ENCODE results near the gene AGMO. TPM values are rescaled to one million over a fixed set of nuclear protein-coding genes. Genes with fewer than 3 reads are reported as not detected.

Gene AGMO
- polyA plus RNA-seq, 1 donor (not counting 4 experiments of a cell fraction or from before 2014, with no cell fraction given) = not detected

DNA sequence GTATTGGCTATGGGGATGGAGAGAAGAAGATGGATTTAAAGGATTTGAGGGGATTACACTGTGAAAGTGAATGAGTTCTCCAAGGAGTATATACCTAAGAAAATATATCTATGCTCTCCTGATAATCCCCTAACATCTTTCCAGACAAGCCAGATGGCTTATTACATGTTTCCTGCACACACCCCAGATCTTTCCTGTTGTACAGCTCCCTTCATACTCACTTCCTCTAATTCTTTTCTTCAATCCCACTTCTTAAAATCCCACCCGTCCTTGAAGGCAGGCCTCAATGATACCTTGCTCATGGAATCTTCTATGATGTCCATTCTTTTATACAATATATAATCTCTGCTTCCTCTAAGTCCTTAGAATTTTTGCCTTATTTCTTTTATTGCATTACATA is 342.1 kb downstream of the AGMO start:
- no peaks in the 10 kb centered on the region for H3K9me3 ChIP-seq (ENCODE audit: control insufficient read depth, low read depth, low read length)
- H3K4me1 ChIP-seq (ENCODE audit: control insufficient read depth, extremely low read depth, insufficient read depth, low read length) = no peaks in the 10 kb centered on the region
- FAIRE-seq (no peak), DNase-seq (ENCODE audit: low read depth, low spot score) (no peak)
- dilution Hi-C loops (cut with MboI; ENCODE audit: extremely low pct_ligation_motif_present, low sequenced_read_pairs) = no loop called here
- no peaks in the 10 kb centered on the region for H4K20me1 ChIP-seq (ENCODE audit: control insufficient read depth, extremely low read depth, insufficient read depth, low read length)
- no peak overlapping the region for H3K4me3 ChIP-seq (ENCODE audit: control insufficient read depth in 2 of 3, extremely low read depth in 1 of 3, insufficient read depth in 2 of 3, low read depth in 1 of 3, low read length in 3 of 3)
- H3K27me3 ChIP-seq (ENCODE audit: control insufficient read depth, extremely low read depth, insufficient read depth, low read length) = no peaks in the 10 kb centered on the region
- no peaks in the 10 kb centered on the region for H3K9me1 ChIP-seq (ENCODE audit: control insufficient read depth, extremely low read depth, insufficient read depth, low read length)
- no peak overlapping the region for H3K27ac ChIP-seq (ENCODE audit: control insufficient read depth, insufficient read depth, low read length)
- no peaks in the 10 kb centered on the region for H3K79me2 ChIP-seq (ENCODE audit: control insufficient read depth, insufficient read depth, low read length)
- TF ChIP-seq, protein P1, sequence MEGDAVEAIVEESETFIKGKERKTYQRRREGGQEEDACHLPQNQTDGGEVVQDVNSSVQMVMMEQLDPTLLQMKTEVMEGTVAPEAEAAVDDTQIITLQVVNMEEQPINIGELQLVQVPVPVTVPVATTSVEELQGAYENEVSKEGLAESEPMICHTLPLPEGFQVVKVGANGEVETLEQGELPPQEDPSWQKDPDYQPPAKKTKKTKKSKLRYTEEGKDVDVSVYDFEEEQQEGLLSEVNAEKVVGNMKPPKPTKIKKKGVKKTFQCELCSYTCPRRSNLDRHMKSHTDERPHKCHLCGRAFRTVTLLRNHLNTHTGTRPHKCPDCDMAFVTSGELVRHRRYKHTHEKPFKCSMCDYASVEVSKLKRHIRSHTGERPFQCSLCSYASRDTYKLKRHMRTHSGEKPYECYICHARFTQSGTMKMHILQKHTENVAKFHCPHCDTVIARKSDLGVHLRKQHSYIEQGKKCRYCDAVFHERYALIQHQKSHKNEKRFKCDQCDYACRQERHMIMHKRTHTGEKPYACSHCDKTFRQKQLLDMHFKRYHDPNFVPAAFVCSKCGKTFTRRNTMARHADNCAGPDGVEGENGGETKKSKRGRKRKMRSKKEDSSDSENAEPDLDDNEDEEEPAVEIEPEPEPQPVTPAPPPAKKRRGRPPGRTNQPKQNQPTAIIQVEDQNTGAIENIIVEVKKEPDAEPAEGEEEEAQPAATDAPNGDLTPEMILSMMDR (optimal IDR thresholded peaks at IDR 0.05 in 1 of 3, IDR thresholded peaks at IDR 0.05 in 1 of 3, conservative IDR thresholded peaks at IDR 0.05 in 1 of 3; ENCODE audit: extremely low read depth in 1 of 3, insufficient read depth in 2 of 3, low read length in 3 of 3) = no peak
- H3K36me3 ChIP-seq (ENCODE audit: control insufficient read depth in 2 of 2, extremely low read depth in 1 of 2, insufficient read depth in 2 of 2, low read length in 2 of 2) = no peaks in the 10 kb centered on the region
- no peak overlapping the region for H3K4me2 ChIP-seq (ENCODE audit: control insufficient read depth, extremely low read depth, insufficient read depth, low read depth, low read length)
- no peak overlapping the region for H3K9ac ChIP-seq (ENCODE audit: control insufficient read depth, extremely low read depth, insufficient read depth, low read length)
- no peak overlapping the region for H2AFZ ChIP-seq (ENCODE audit: control insufficient read depth, low read length)

DNA sequence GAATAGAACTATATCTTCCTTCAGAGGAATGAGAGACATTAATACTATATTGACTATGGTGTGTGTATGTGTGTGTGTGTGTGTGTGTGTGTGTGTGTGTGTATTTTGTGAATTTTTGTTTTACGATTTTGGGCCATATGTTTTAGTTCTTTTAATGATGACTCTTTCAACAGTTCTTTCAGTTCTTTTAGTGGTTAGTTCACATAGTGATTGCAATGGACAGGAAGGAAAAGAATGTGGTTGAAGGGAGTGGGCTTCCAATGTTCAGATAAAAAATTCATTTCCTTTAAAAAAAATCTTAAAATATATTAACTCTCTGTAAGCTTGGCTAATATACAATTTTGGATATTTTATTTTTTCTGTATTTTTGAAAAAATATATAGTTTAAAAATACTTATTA is 343.6 kb downstream of the AGMO start:
- dilution Hi-C loops (cut with MboI; ENCODE audit: extremely low pct_ligation_motif_present, low sequenced_read_pairs) = no loop called here
- H2AFZ ChIP-seq (ENCODE audit: control insufficient read depth, low read length) = no peak overlapping the region
- H3K9ac ChIP-seq (ENCODE audit: control insufficient read depth, extremely low read depth, insufficient read depth, low read length) = no peak overlapping the region
- no peak overlapping the region for H3K4me3 ChIP-seq (ENCODE audit: control insufficient read depth in 2 of 3, extremely low read depth in 1 of 3, insufficient read depth in 2 of 3, low read depth in 1 of 3, low read length in 3 of 3)
- no peaks in the 10 kb centered on the region for H3K36me3 ChIP-seq (ENCODE audit: control insufficient read depth in 2 of 2, extremely low read depth in 1 of 2, insufficient read depth in 2 of 2, low read length in 2 of 2)
- no peaks in the 10 kb centered on the region for H3K27me3 ChIP-seq (ENCODE audit: control insufficient read depth, extremely low read depth, insufficient read depth, low read length)
- FAIRE-seq = no peak
- no peaks in the 10 kb centered on the region for H4K20me1 ChIP-seq (ENCODE audit: control insufficient read depth, extremely low read depth, insufficient read depth, low read length)
- H3K4me2 ChIP-seq (ENCODE audit: control insufficient read depth, extremely low read depth, insufficient read depth, low read depth, low read length) = no peak overlapping the region
- H3K27ac ChIP-seq (ENCODE audit: control insufficient read depth, insufficient read depth, low read length) = no peak overlapping the region
- DNase-seq (ENCODE audit: low read depth, low spot score) = no peak
- H3K4me1 ChIP-seq (ENCODE audit: control insufficient read depth, extremely low read depth, insufficient read depth, low read length) = no peaks in the 10 kb centered on the region
- no peaks in the 10 kb centered on the region for H3K9me3 ChIP-seq (ENCODE audit: control insufficient read depth, low read depth, low read length)
- no peaks in the 10 kb centered on the region for H3K9me1 ChIP-seq (ENCODE audit: control insufficient read depth, extremely low read depth, insufficient read depth, low read length)
- TF ChIP-seq, protein P1 (optimal IDR thresholded peaks at IDR 0.05 in 1 of 3, IDR thresholded peaks at IDR 0.05 in 1 of 3, conservative IDR thresholded peaks at IDR 0.05 in 1 of 3; ENCODE audit: extremely low read depth in 1 of 3, insufficient read depth in 2 of 3, low read length in 3 of 3) = no peak
- no peak for TF ChIP-seq EZH2 (IDR thresholded peaks at IDR 0.05; ENCODE audit: low read length)
- H3K79me2 ChIP-seq (ENCODE audit: control insufficient read depth, insufficient read depth, low read length) = no peaks in the 10 kb centered on the region

All from keratinocyte (primary cell).